T-helper 1 cell treated with Interleukin-12 subunit alpha and Interleukin-12 subunit beta and Interleukin-4 antibody, amounts not matched to agents 30 μg/mL and 1 μg/mL, for 36 hours (primary cell): ENCODE data around the gene AGMAT.
A peak's percentile ranks its signal among the peaks of the same experiment; 100 is the strongest.

Experiments used
- H3K27ac Mint-ChIP-seq: one replicate; pipeline ENCODE4 v1.8.0; 2021; ENCODE audit warnings: mild to moderate bottlenecking, mixed read lengths
- H3K27me3 Mint-ChIP-seq: one replicate; pipeline ENCODE4 v1.8.0; 2021; ENCODE audit warnings: low read depth, mixed read lengths
- H3K36me3 Mint-ChIP-seq: one replicate; pipeline ENCODE4 v1.8.0; 2021; ENCODE audit warnings: low read depth, mixed read lengths
- H3K4me1 Mint-ChIP-seq: one replicate; pipeline ENCODE4 v1.8.0; 2021; ENCODE audit warnings: low read depth, mixed read lengths
- H3K4me3 Mint-ChIP-seq: one replicate; pipeline ENCODE4 v1.8.0; 2021; ENCODE audit warnings: mild to moderate bottlenecking, moderate library complexity, mixed read lengths
- H3K9me3 Mint-ChIP-seq: one replicate; pipeline ENCODE4 v1.8.0; 2021; ENCODE audit warnings: mixed read lengths

Gene AGMAT

DNA sequence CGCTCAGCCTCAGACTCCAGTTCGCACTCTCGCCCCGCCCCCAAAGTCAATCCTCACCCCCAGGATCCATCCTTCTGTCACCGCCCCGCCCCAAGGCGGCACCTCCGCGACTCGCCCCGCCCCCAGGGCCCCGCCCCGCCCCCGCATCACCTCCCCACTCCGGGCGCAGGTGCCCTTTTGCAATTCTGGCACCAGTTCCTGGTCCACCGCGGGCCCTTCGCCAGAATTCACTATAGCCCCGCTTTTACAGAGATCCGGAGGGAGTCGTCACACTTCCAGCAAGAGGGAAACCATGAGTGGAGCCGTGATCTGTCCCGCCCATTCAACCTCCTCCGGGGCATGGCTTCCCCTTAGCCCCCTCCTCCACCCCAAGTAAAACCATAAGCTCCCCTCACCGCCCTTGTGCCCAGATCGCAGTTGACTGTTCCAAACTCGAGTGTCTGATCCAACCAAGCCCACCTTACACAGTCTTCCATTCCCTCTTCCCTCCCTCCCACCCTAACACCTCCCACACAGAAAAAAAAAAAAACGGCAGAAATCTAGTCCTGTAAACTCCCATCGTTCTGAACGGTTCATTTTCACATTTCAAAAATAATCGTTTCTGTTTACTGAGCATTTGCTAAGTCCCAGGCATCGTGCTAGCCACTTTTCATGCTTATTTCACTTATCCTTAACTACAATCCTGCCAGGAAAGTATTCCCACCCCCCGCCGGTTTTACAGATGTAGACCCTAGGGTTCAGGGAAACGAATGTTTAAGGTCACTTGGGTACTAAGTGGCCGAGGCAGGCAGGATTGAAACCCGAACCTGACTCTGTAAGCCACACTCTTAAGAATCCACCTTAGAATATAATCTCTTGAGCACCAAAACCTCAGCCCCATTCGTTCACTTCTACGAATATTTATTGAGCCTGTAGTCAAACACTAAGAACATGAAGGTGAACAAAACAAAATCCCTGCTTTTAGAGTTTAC, 59.5 kb downstream of the AGMAT start:
- Mint-ChIP-seq H3K36me3 (peaks cover 9% of the 10 kb centered on the region), H3K27ac (peak overlapping the region; percentile 100), H3K9me3 (no peaks in the 10 kb centered on the region), H3K4me3 (peak overlapping the region; percentile 86), H3K4me1 (peaks cover 45% of the 10 kb centered on the region), H3K27me3 (no peaks in the 10 kb centered on the region)

DNA sequence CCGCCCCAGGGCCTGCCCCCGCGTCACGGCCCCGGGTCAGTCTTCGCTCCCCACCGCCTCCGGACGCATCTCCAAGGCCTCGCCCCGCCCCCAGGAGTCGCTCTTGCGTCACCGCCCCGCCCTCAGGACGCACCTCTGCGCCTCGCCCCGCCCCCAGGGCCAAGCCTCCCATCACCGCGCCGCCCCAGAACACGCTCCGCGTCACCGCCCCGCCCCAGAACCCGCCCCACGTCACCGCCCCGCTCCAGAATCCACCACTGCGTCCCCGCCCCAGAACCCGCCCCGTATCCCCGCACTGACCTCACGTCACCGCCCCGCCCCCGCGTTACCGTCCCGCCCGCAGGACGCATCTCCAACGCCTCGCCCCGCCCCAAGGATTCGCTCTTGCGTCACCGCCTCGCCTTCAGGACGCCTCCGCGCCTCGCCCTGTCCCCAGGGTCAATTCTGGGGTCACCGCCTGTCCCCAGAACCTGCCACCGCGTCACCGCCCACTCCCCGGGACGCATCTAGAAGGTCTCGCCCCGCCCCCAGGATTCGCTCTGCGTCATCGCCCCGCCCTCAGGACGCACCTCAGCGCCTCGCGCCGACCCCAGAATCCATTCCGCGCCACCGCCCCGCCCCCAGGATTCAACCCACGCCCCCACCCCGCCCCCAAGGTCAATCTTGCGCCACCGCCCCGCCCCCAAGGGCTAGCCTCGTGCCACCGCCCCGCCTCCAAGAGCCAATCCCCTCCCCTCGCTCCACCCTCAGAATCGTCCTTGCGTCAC, 60.4 kb downstream of the AGMAT start:
- Mint-ChIP-seq H3K27me3 (no peaks in the 10 kb centered on the region), H3K4me3 (peak overlapping the region; percentile 86), H3K36me3 (peaks cover 10% of the 10 kb centered on the region), H3K4me1 (peaks cover 46% of the 10 kb centered on the region), H3K27ac (peak overlapping the region; percentile 100), H3K9me3 (no peaks in the 10 kb centered on the region)

DNA sequence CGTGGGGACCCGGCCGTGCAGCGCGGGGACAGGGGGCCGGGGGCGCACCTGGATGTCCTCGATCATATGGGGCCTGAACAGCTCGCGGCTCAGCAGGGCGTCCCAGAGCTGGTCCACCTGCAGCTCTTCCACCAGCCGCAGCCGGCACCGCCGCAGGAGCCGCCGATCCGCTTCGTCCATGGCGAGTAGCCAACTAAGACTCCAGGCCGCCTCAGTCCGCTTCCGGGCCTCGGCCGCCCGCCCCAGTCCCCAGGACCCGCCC, 60.9 kb downstream of the AGMAT start, which contains the start of gene CASP9:
Gene CASP9 (minus strand): TSS at position 195 of the 262 bp plus-strand sequence. CDS start 15 bp downstream, at position 180.
- Mint-ChIP-seq H3K4me3 (peak within 1 kb of the TSS; percentile 86), H3K27me3 (no peaks in the 10 kb centered on the region), H3K27ac (peak within 1 kb of the TSS; percentile 100), H3K9me3 (no peaks in the 10 kb centered on the region), H3K36me3 (peaks cover 13% of the 10 kb centered on the region), H3K4me1 (peaks cover 50% of the 10 kb centered on the region)

DNA sequence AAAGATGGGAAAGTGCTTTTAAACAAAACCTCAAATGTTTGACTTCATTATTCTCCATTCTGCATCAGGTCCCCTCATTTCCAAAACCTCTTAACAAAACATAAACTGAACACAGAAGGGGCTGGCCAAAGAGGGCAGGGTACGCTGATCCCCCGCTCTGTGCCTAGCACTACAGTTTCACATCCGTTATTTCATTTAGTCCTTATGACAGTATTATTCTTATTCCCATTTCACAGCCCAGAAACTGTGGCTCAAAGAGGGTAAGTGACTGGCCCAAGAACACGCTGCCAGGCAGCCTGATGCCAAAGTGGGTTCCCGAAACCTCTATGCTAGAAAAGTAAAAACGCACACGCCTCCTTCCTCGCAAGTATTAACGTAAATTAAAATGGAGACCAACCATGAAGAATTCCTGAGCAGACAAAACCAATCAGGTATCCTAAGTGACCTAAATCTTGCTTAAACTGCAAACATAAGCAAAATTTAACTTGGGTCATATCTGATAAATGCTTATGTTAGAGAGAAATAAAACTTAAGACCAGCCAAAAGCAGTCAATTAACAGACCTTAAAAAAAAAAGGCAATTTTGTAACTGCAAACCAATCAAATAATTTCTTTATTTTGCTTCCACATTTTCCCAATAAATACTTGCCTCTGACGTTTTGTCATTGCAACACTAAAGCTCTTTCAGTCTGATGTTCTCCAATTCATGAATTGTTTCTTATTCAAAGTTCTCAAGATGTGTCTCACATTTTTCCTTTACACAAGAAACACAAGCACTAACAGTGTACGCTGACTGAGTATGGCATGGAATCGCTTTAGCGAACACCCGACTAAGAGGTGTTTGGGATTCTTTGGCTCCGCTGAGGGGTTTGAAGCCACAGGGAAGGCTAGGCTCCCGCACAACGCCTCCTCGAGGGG, 61.5 kb downstream of the AGMAT start:
- H3K36me3 Mint-ChIP-seq, result peaks cover 15% of the 10 kb centered on the region
- H3K27ac Mint-ChIP-seq, result peak overlapping the region; percentile 100
- H3K4me3 Mint-ChIP-seq, result peak overlapping the region; percentile 86
- H3K4me1 Mint-ChIP-seq, result peaks cover 51% of the 10 kb centered on the region
- H3K9me3 Mint-ChIP-seq, result no peaks in the 10 kb centered on the region
- no peaks in the 10 kb centered on the region for H3K27me3 Mint-ChIP-seq

DNA sequence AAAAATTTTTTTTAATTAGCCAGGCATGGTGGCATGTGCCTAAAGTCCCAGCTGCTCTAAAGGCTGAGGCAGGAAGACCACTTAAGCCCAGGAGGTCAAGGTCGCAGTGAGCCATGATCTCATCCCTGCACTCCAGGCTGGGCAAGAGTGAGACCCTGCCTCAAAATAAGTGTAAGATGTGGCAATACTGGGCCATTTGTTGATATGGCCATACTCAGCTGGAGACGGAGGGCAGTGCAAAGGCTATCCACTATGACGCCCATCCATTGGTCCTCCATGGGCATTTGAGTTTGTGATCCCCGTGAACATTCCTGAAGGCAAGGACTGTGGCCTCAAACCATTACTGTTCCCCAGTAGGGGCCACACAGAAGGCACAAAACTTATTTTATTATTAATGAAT, 62.3 kb downstream of the AGMAT start:
- Mint-ChIP-seq H3K4me3 (peak overlapping the region; percentile 86), H3K36me3 (peaks cover 23% of the 10 kb centered on the region), H3K4me1 (peaks cover 51% of the 10 kb centered on the region), H3K27ac (no peak overlapping the region), H3K9me3 (no peaks in the 10 kb centered on the region), H3K27me3 (no peaks in the 10 kb centered on the region)
